ENCODE results near the gene SEC14L1.

GRCh38 chr17:77223642-77224420 lies 83.1 kb downstream of the SEC14L1 start:
- TF ChIP-seq GATA3 (IDR thresholded peaks at IDR 0.05; ENCODE audit: low read depth, low read length) (no peak), GATA2 (IDR thresholded peaks at IDR 0.05; ENCODE audit: low read depth, low read length) (no peak)

Data from SH-SY5Y (cell line).